ENCODE data around the gene CCDC77. TPM values are rescaled to one million over a fixed set of nuclear protein-coding genes. Genes with fewer than 3 reads are reported as not detected.

Gene CCDC77
- total and polyA plus RNA-seq, 9 donors = 4.2 to 10.7 (median 6.0) TPM

GRCh38 chr12:484096-484495, 82.7 kb downstream of the CCDC77 start:
- no peaks in the 10 kb centered on the region for H3K27me3 ChIP-seq
- 78 to 82% (median 80%) methylated on average over 11 of the region's 11 CpGs for WGBS, 3 donors

DNA sequence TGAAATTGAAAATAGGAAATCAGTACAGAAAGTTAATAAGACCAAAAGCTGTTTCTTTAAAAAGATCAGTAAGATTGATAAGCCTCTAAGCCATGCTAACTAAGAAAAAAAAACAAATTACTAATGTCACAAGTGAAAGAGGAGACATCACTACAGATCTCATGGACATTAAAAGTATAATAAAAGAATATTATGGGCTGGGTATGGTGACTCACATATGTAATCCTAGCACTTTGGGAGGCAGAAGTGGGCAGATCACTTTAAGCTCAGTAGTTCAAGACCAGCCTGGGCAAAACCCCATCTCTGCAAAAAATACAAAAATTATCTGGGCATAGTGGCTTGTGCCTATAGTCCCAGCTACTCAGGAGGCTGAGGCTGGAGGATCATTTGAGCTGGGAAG, 88.8 kb downstream of the CCDC77 start:
- DNase-seq = no peak
- Histone ChIP-seq H3K4me1 (ENCODE audit: insufficient read depth) (no peaks in the 10 kb centered on the region), H3K9me3 (peaks cover 0 to 3% of the 10 kb centered on the region in 2 donors), H3K27ac (no peak overlapping the region), H3K27me3 (no peaks in the 10 kb centered on the region), H3K4me3 (no peak overlapping the region), H3K36me3 (no peaks in the 10 kb centered on the region)
- intact Hi-C loops (cut with DNase I) = no loop called here
- TF ChIP-seq CTCF (IDR thresholded peaks at IDR 0.05) (no peak), EP300 (IDR thresholded peaks at IDR 0.05) (no peak), POLR2A (IDR thresholded peaks at IDR 0.05) (no peak)

More at GRCh38 chr12:484096-484495, 82.7 kb downstream of the CCDC77 start:
- Histone ChIP-seq H3K4me1 (ENCODE audit: insufficient read depth) (peaks cover 12% of the 10 kb centered on the region), H3K4me3 (no peak overlapping the region), H3K27ac (no peak overlapping the region), H3K36me3 (no peaks in the 10 kb centered on the region), H3K9me3 (no peaks in the 10 kb centered on the region)
- intact Hi-C loops (cut with DNase I) = no loop called here
- DNase-seq = no peak
- TF ChIP-seq CTCF (IDR thresholded peaks at IDR 0.05) = no peak
- no peak for TF ChIP-seq EP300 (IDR thresholded peaks at IDR 0.05)

Other genes with a start within 250 kb of the CCDC77 start
- 1 to 10 TPM in 4 of 7 donors, under 1 TPM in 2, not detected in 1; 0.24 to 7.5 (median 1.6) TPM for gene SLC6A12, start 187.5 kb upstream of the CCDC77 start, total RNA-seq
- 1 to 10 TPM in 1 of 2 donors, under 1 TPM in 1; 0.46 to 1.5 TPM for gene SLC6A12, start 187.5 kb upstream of the CCDC77 start, polyA plus RNA-seq
- 1 to 10 TPM in 2 of 7 donors, under 1 TPM in 2, not detected in 3; 0.69 to 6.1 (median 1.0) TPM for gene SLC6A13, start 138.8 kb upstream of the CCDC77 start, total RNA-seq
- under 1 TPM; 0.13 to 0.43 TPM for gene SLC6A13, start 138.8 kb upstream of the CCDC77 start, polyA plus RNA-seq
- gene KDM5A, start 12.3 kb upstream of the CCDC77 start, total RNA-seq = 10 to 100 TPM; 44.5 to 69.9 (median 62.0) TPM
- gene KDM5A, start 12.3 kb upstream of the CCDC77 start, polyA plus RNA-seq = 10 to 100 TPM; 11.6 to 21.9 TPM
- 1 to 10 TPM in 5 of 7 donors, under 1 TPM in 2; 0.61 to 4.2 (median 1.8) TPM for gene B4GALNT3, start 58.3 kb downstream of the CCDC77 start, total RNA-seq
- gene B4GALNT3, start 58.3 kb downstream of the CCDC77 start, polyA plus RNA-seq = 1 to 10 TPM in 1 of 2 donors, under 1 TPM in 1; 0.58 to 1.2 TPM

Measured in ovary (tissue), 9 donors.